ENCODE measurements around the gene BRCA2.
A peak's percentile ranks its signal among the peaks of the same experiment; 100 is the strongest.

BRCA2 gene

DNA sequence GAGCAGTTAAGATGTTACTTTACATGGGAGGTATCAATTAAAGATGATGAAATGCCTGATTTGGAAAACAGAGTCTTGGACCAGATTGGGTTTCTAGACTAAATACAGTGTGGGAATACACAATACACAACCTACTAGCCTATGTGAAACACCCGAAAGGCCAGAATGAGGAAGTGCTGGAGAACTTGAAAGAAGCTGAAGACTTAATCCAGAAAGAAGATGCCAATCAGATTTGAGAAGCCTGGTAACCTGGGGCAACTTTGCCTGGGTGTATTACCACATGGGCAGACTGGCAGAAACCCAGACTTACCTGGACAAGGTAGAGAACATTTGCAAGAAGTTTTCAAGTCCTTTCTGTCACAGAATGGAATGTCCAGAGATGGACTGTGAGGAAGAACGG lies 69.4 kb downstream of the BRCA2 start:
- no peak for DNase-seq

DNA sequence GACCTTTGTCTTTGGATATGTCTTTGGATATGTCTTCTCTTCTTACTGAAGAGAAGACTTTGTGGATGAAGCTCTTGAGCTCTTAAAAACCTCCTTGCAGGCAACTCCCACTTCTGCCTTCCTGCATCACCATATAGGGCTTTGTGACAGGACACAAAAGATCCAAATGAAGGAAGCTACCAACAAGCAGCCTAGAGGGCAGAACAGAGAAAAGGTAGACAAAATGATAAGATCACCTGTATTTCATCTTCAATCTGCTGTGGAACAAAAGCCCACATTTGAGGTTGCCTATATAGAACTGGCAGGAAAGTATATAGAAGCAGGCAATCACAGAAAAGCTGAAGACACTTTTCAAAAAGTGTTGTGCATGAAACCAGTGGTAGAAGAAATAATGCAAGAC lies 70.1 kb downstream of the BRCA2 start:
- no peak for DNase-seq

DNA sequence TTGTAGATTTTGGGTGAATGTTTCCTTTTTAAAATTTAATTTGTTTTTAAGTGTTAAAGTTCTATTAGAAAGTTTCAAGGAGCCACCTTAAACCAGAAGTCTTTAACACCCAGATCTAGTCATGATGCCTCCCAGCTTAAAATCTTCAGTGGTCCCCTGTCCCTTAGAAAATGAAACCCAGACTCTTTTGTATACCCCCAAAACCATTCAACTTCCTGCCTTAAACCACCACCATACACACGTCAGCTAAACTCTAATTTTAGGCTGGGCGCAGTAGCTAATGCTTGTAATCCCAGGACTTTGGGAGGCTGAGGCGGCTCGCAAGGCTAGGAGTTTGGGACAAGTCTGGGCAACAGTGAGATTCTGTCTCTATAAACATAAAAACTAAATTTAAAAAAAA lies 74.7 kb downstream of the BRCA2 start:
- no peak for DNase-seq

DNA sequence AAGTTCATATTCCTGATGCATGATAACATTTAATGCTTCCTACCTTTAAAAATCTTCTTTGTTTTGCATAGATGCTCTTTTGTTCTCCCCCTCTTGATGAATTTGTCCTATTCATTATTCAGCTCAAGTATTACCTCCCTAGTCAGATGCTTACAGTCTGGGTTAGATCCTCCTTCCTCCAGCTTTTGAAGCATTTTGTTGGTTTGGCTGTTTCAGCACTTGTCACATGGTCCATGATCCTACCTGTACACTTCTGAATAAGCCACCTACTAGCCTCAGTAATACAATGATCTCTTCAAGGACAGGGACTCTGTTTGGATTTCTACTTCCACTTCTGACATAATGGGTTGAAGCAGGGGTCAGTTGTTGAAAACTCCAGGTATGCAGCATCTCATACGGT lies 75.2 kb downstream of the BRCA2 start:
- DNase-seq, result no peak

DNA sequence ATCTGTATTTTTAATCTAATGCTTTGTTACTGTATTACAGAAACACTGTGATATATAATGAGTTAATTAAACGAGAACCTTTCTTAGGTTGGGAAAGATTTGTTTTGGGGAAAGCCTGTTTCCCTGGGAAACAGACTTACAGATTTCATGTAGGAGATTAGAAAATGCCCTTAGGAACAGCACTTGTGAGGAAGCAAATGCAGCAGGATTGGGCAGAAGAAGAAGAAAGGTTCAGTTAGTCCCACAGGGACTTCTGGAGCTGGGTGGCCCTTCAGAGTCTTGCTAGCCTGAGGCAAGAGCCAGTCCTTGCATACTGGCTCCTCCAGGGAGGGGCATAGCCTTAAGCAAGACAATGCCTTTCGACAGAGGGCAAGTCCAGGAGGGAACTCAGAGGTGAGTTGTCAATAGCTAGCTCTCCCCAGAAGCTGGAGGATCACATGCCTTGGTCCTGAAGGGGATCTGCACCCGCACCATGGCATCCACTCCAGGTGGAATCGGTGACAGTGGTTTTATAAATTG lies 75.9 kb downstream of the BRCA2 start:
- no peak for DNase-seq

DNA sequence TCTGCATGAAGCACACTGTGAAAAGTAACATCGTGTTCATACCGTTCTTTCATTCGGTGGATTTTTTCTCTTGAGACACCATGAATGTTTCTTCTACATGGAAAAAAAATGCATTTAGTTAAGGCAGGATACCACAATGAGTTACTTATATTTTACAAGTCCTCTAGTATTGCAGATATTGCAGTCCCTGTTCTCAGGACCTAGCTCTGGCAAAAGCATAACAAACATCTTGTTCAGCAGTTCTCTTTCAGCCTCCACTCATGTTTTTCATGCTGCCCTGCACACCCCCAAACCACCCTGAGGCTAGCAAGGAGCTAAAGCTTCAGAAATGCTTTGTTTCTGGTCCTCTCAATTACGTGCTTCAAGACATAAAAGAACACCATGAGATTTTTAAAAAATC lies 87.8 kb downstream of the BRCA2 start:
- no peak for DNase-seq

DNA sequence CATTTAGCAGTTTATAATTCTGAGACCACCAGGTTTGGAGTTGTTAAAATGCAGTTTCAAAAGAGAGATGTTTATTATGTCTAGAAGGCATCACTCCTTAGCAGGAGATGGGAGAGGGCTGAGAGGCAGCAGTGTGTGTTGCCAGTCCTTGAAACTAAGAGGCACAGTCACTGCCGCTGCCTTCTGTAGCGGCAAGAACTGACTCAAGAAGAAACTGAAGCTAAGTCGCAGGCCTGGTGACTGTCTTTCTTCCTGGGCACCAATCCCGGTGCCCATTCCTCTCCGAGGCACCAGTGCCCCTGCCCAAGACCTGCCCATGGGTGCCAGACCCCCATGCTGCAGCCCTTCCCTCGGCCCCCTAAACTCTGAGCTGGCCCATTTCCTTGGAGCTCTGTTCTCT lies 92.5 kb downstream of the BRCA2 start:
- DNase-seq, result no peak

DNA sequence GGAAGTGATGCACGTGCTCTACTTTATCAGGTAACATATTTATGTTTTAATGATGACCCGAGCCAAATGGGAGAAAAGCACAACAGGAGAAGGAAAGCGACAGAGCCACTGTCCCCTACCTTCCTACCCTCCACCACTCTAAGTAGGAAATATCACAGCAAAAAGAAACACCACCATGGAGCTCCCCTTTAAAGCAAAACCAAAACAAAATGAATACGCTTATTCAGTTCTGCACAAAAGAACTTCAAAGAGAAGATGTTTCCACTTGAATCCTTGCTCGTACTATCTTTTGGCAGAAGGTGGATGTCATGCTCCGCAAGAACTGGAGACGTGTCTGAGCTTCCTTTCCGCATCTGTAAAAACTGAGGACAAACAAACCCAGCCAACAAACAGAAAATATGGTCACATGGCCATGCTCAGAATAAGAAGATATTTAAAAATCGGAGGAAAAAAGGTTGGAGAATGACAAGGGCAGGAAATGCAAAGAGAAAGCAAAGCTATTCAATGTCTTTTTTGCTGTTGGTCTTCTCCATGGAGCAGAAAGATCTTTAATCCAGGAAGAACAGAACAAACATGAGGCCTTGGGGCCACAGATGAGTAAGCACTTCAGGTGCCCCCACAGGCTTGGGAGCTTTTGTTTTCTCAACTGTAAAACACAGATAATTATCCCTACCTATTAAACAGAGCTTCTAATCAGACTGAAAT lies 93.1 kb downstream of the BRCA2 start:
- DNase-seq, result no peak

DNA sequence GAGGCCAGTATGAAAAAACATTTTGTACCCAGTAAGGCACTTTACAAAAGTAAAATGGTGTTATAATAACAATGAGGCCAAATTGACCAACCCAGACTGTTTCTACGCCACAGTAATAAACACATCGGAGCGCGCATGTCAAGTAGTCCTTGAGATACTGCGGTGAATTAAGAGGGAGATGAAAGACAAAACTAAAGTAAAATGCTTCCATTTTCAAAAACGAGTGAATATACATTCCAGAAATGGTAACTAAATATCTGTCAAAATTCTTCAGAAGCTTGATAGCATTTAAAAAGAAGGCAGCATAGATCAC lies 93.6 kb downstream of the BRCA2 start:
- DNase-seq, result no peak

DNA sequence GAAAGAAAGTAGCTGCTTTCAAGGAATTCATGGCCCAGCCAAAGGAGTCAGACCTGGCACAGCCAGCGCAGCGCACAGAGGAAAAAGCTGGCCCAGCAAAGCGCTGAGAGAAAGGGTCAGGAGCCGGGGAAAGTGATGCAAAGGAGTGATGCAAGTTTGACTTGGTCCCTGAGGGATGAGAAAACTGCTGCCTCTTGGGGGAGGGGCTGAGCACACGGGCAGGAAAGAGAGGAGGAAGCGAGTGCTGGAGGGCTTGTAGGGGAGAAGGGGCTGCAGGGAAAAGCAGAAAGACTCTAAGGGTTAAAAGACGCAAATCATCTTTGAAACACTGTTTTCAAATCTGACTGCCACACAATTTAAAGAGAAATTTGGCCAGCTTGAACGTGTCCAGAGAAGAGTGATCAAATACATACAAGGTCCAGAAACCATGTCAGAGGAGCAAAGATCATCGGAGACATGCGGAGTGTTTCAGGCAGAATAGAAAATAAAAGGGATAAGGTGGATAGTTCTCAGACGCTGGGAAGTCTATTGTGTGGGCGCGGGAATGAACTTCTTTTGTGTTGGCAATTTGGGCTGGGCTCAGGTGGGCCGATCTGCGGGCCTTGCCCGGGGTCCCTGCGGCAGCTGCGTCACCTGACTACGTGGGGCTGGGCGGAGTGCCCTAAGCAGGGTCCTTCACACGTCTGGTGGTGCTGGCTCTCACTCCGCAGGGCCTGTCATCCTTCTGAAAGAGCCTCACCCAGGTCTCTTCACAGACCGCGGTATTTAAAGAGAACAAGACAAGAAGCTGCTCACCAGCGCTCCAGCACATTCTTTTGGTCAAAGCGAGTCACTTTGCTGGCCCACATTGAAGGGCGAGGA lies 94.5 kb downstream of the BRCA2 start:
- DNase-seq, result no peak

DNA sequence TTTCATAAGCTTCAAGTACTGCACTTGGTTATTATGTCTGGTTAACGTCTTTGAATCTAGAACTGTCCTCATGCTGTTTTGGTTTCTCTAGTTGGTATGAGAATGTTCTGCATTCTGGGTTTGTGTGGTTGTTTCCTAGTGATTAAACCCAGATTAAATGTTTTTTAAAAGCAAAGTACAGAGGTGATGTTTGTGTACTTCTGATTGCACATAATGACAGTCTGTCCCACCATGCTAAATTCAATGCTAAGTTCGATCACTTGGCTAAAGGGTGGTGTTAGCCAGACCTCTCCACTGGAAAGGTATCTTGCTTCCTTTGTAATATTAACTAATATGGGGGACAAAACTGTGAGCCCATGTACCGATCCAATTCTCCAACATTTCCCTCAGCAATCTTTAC lies 98.0 kb downstream of the BRCA2 start:
- DNase-seq, result no peak

DNA sequence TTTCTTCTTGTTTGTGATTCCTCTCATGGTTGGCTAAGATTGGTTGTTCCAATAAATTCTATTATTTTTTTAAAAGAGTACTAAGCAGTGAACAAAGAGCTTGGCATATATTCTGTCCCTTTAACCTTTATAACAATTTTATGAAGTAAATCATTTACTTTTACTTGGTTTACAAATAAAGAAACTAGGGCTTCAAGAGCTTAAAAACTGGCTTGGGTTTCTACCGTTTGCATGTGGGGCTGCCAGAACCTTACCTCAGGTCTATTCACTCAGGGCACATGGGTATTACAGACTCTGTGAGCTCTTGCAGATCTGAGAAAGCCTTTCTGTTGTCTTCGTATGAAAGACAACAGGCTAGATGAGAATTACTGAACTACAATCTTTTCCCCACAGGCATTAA lies 99.3 kb downstream of the BRCA2 start:
- DNase-seq, result no peak

DNA sequence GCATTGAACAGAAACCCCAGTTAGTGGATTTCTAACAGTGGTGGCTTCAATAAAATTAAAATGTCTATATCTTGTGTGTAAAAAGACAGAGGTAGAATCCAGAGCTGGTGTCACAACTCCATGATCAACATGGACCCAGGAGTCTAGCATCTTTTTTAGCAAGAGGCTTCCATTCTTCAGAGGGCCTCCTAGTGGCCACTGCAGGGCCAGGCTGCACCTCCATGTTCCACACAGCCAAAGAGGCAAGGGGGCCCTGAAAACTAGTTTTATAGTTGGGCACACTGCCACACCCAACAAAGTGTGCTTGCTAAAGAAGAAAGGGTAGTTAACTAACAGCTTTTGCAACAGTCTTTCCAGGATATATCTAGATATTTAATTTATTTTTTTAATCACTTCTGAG lies 99.7 kb downstream of the BRCA2 start:
- no peak for DNase-seq

DNA sequence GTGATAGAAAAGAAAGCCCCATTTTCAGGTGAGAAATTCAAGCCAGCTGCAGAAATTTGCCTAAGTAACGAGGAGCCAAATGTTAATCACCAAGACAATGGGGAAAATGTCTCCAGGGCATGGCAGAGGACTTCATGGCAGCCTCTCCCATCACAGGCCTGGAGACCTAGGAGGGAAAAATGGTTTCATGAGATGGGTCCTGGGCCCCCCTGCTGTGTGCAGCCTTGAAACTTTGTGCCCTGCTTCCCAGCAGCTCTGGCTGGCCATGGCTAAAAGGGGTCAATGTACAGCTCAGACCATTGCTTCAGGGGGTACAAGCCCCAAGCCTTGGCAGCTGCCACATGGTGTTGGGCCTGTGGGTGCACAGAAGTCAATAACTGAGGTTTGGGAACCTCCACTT lies 102.7 kb downstream of the BRCA2 start:
- no peak for DNase-seq

DNA sequence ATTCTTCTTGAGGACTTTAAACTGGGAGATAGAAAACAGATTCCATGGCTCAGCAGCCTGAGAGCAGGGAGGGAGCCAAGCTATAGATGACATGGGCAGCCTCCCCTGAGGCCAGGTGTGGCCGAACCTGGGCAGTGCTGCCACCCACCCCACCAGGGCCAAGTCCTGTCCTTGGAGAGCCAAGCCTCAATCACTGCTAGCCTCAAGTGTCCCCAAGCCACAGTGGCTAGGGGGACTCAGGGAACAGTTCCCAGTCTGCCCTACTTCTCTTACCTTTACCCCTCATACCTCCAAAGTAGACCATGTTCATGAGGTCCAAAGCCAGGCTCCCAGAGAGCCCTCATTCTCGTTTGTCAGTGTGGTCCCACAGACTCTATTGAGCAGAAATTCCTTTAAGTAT lies 104.6 kb downstream of the BRCA2 start:
- DNase-seq, result no peak

DNA sequence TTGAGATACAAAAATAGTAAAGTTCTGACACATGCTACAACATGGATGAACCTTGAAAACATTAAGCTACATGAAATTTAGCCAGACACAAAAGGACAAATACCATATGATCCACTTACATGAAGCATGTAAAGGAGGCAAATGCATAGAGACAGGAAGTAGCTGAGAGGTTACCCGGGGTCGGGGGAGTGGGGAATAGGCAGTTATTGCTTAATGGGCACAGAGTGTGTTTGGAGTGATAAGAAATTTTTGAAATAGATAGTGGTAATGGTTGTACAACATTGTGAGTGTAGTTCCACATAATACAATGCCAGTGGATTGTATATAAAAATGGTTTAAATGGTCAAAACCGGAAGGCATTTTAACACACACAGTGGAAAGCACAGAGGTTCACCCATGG lies 108.3 kb downstream of the BRCA2 start:
- DNase-seq, result no peak

DNA sequence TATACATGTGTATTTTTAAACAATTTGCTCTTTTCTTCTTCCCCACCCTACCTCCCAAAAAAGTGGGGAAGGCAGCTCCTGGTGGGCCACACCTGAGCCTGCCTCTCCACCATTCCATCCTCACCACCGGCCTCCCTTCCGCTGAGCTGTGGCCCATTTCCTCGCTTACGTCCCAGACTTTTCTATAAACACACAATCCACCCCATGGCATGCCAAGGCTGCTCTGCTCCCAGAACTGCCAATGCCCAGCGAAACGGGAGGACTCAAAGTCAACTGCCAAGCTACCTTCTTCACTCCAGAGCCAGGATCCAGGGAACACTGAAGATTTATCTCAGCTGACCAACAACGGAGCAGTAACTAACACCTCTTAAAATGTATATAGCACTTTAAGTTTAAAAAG lies 109.8 kb downstream of the BRCA2 start:
- no peak for DNase-seq

DNA sequence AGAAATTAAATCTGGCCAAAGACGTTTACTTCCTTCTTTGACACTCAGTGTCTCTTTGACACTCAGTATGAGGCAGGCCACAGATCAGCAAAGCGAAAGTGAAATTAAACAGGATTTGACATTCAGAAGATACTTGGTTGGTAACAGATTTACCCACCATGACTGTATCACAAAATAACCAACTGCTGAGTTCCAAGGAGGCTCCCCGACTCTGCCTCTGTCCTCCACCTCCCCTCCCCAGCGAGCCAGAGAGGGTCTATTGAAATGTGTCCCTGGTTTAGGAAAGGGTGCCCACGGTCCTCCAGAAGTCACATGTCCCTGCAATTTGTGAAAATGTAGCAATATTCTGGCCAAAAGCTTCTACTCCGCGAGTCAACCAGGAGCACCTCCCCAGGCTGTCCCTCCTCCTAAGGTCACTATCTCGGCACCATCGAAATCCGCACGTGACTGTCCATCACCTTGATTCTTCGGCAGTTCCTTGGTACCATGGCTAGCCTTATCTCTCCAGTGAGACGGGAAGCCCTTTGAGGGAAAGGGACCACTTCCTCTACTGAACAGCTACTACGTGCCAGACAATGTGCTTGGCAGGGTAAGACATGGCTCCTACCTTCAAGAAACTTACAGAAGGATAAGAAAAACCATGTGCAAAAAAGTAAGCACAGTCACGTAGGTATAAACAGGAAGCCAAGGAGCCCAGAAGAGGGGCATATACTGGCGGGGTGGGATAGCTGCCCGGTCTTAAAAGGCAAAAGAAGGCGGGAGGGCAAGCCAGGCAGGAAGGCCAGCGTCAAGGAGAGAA lies 111.1 kb downstream of the BRCA2 start:
- DNase-seq, result no peak

DNA sequence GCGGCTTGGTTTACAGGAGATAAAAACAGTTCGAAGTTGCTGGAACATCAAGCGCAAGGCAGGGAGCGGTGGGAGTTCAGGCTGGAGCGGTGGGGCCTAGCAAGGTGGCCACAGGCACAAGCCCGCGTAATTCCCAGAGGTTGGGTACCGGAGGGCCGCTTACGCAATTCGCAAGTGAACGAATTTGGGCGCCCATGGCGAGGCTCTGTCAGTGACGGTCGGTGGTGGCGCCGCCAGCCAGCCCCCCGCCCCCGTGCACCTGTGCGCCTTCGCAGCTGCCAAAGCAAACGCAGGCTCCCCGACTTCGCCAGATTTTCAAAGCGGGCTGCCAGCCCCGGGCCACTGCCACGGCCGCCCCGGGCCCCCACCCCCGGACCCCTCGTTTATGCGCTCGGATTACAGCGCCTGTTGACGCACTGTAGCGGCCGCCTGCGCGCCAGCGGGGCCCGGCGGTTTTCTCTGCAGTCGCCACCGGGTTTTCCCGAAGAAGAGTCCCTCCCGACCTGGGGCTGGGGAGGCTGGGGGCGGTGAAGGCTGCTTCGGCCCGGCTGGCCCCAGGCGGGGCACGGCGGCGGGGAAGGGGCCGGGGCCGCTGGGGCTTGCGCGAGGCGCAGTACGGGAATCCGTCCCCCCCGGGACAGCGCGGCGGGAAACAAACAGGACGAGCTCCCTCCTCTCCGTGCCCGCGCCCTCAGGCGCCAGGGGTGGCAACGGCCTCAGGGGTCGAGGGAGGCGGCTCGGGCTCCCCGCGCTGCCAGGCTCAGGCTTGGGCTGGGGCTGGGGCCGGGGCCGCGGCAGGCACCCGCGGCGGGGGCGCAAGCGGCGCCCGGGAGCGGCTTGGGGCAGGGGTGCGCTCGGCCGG lies 111.9 kb downstream of the BRCA2 start:
- DNase-seq, result no peak

DNA sequence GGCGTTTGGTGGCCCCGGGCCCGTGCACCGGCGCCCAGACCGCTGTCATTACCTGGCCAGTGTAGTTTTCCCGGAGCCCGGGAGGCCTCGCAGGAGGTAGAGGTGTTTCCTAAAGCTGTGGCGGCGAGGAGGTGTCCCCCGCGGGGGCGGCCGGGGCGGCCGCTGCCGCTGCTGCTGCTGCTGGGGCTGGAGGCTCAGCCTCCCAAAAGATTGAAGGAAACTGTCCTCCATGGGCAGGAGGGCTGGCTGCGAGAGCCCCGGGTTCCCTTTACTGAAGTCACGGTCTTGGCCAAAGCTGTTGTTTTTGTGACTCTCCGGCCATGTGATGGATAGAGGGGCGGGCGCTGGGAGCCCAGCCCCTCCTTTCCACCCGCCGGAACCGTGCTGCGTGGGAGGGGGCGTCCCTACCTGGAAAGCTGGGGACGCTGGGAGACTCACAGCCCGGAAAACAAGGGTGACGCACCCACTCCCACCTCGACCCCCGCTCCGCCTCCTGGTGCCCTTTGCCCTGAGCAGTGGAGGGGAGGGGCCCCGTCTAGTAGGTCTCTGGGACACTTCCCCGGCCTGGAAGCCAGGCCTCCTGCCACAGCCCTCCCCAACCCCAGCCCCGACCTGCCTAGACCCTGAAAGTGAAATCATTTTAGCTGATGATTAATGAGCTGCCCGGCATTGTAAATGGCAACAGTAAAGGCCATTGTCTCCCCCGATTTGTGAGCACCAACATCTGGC lies 112.7 kb downstream of the BRCA2 start, which contains the start of gene N4BP2L1:
TSS of gene N4BP2L1 (minus strand) at position 279 of the 729 bp plus-strand sequence. CDS start at position 231, 48 bp downstream.
- DNase-seq, result peak; percentile 11

DNA sequence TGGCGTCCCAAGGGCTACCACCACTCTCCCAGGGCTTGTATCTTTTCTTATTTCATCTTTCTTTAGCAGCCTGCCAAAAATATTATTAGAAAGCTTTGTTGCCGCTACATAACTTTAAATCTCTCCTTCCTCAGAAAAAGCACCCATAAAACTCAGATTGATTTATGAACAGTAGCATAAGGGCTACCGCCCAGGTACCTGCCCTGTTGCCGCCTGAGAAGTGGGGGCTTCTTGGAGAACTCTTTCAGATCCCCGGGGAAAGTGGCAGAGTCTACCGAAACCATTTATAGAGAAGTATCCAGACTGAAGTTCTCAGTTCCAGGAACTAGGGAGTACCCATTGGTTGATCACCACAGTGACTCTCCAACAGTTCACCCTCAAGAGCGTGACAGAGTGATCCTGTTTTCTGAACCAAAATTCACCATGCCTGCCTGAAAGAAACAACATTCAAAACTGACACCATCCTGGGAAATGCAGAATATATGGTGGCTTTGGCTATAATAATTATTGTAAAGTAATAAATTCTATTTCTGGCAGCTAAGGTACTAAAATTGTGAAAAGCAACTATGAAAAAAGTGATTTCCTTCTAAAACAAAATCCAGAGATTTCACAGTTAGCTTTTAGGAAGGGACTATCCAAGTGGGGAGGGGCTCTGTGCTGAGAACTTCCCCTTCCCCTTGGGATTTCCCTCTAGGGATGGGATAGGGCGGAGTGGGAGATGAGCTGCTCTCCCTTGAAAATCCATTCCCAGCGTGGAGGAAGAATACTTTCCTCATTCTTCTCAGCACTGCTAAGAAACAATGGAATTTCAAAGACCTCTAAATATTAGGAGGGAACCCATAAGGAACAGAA lies 113.5 kb downstream of the BRCA2 start:
- DNase-seq, result no peak

Measured in T1000 (cell line).